ENCODE measurements around the gene GATD1.

GATD1 gene

DNA sequence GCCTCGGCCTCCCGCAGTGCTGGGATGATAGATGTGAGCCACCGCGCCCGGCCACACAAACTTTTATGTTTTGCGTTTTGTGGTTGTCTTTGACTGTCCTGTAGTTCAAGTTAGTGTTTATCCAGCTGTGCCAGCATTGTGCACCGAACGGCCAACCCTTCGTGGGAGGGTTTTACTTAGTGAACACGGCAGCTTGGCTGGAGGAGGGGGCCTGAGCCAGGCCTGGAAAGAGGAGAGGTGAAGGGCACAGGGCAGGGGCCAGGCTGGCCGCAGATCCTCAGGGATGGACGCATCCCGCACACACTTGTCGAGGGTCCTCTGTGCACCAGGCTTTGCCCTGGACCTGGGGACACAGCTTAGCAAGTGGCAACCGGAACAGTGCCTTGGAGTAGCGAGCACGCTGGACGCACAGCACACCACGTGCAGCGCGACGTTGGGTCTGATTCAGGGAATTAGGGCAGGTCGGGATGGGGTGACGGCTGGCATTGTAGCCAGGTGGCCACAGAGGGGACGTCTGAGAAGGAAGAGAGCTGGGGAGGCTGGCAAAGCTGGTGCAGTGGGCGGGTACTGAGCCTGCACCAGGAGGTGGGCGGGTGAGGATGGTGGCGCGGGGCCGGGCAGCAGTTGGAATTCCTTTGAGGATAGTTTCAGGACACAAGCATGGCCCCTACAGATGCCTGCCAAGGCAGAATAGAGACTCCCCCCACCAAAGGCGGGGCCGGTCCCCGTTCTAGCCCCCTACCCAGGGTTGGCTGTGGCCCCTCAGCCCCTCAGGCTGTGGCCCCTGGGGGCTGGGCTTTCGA lies 57.9 kb downstream of the GATD1 start:
- Histone ChIP-seq H3K27ac (no peak overlapping the region), H2AFZ (ENCODE audit: low read depth) (no peak overlapping the region), H3K4me1 (ENCODE audit: low read depth, poor library complexity, severe bottlenecking) (peaks cover 33% of the 10 kb centered on the region), H4K20me1 (ENCODE audit: insufficient read depth) (no peaks in the 10 kb centered on the region), H3K9ac (no peak overlapping the region), H3K4me2 (no peak overlapping the region), H3K36me3 (ENCODE audit: insufficient read depth) (no peaks in the 10 kb centered on the region), H3K4me3 (IDR thresholded peaks at IDR 0.05; ENCODE audit: insufficient read depth, low read depth, low read length) (no peak overlapping the region), H3K79me2 (ENCODE audit: insufficient read depth, low read depth) (no peaks in the 10 kb centered on the region), H3K27me3 (ENCODE audit: insufficient read depth, low read depth) (peaks cover 17% of the 10 kb centered on the region)
- TF ChIP-seq, protein P1, sequence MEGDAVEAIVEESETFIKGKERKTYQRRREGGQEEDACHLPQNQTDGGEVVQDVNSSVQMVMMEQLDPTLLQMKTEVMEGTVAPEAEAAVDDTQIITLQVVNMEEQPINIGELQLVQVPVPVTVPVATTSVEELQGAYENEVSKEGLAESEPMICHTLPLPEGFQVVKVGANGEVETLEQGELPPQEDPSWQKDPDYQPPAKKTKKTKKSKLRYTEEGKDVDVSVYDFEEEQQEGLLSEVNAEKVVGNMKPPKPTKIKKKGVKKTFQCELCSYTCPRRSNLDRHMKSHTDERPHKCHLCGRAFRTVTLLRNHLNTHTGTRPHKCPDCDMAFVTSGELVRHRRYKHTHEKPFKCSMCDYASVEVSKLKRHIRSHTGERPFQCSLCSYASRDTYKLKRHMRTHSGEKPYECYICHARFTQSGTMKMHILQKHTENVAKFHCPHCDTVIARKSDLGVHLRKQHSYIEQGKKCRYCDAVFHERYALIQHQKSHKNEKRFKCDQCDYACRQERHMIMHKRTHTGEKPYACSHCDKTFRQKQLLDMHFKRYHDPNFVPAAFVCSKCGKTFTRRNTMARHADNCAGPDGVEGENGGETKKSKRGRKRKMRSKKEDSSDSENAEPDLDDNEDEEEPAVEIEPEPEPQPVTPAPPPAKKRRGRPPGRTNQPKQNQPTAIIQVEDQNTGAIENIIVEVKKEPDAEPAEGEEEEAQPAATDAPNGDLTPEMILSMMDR (conservative IDR thresholded peaks at IDR 0.05; ENCODE audit: low read depth, low read length): no peak
